Islet of Langerhans (tissue), 1 donor: ENCODE results near the gene TBC1D20.
"Not testable (repeated sequence)": the region's sequence is repeated elsewhere in the genome, so short reads cannot be mapped to it uniquely, and the experiment has no call there.

Source experiments
- FAIRE-seq: peaks from one replicate; lab custom pipeline; 2011; peaks lifted over from hg19 to GRCh38; lab: Jason Lieb, UNC

TBC1D20 gene

GRCh38 chr20:475463-476357 is 13.4 kb upstream of the TBC1D20 start:
- FAIRE-seq: no peak

DNA sequence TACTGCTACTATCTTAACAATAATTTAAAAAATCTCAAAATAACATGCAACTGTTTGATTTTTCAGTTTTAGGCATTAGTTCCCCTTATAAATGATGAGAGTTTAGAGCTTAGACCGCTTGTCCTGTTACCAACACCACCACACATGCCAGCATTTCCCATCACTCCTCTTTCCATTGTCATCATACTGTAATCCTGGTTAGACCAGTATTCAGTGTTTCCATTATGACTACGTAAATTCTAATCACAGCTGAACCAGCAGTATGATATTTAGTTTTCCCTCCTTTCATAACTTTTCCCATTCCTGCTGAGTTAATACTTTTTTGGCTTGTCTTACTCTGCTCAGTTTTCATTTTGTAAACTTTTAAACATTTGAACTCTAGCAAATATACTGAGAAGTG is 12.2 kb upstream of the TBC1D20 start:
- FAIRE-seq: no peak

- no peak for FAIRE-seq
Measured at GRCh38 chr20:472889-473292, 10.6 kb upstream of the TBC1D20 start.

DNA sequence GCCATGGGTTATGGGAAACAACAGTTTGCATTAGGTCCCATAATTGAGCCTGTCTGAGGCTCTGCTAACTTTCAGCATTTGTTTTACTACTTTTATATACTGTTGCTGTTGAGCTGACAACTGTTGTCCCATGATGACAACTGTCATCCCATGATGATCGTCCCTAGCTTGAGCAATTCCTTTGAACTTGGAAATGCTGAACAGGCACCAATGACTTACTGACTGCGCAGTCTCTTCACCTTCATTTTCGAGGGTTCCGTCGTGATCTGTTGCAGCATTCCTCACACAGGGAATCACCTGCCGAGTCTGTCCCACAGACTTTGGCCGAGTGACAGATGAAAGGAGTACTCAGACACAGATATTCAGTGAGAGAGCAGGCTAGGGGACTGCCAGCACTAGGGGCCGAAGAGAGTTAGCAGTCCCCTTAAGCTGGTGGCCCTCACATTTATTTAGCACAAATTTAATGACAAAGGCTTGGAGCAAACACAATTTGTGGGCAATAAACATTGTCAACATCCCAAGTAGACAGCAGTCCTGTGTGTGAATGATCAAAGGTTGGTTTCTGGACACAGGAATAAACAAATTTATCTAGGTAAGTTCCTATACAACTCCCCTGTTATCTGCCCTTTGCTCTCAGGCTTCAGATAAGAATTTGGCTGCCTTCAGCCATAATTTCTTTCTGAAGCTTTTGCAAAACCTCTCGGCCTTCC is 10.0 kb upstream of the TBC1D20 start:
- no peak for FAIRE-seq

DNA sequence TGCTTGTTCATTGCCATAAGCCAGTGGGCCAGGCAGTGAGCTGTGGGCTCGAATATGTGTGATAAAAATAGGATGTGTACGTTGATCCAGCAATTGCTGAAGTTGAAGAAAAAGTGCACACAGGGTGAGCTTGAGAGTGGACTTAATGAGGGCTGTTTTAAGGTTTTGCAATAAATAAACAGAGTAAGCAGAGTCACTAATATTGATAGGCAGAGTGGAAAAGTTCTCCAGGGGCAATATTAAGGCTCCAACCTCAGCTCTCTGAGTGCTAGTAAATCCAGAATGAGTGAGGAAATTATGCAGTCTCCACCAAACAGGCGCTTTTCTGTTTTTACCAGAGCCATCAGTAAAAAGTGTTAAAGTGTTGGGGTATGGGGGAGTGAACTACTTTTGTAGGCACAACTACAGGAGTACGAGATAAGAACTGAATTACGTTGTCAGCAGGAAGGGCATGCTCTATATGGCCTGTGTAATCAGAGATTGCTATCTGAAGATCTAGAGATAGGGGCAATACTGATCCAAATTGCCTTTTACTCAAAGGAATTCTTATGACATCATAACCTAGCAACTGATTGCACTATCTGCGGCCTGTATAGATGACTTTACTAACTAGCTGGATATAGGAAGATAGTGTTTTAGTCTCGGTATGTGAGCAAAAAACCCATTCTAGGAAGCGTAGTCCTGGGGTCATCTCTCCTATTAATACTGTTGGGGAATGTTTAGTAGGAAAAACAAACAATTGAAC is 7.6 kb upstream of the TBC1D20 start:
- no peak for FAIRE-seq

DNA sequence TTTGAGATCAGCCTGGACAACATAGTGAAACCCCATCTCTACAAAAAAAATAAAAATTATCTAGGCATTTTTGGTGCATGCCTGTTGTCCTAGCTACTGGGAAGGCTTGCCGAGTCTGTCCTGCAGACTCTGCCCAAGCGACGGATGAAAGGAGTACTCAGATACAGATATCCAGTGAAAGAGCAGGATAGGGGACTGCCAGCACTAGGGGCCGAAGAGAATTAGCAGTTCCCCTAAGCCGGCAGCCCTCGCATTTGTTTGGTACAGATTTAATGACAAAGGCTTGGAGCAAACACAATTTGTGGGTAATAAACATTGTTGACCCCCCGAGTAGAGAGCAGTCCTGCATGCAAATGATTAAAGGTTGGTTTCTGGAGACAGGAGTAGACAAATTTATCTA is 5.4 kb upstream of the TBC1D20 start:
- FAIRE-seq: no peak

- FAIRE-seq: no peak
Measured at GRCh38 chr20:461254-462198, 807 bp downstream of the TBC1D20 start.

GRCh38 chr20:460707-461106 is 1.6 kb downstream of the TBC1D20 start:
- no peak for FAIRE-seq

- FAIRE-seq: no peak
Measured at GRCh38 chr20:460180-460579, 2.2 kb downstream of the TBC1D20 start.

DNA sequence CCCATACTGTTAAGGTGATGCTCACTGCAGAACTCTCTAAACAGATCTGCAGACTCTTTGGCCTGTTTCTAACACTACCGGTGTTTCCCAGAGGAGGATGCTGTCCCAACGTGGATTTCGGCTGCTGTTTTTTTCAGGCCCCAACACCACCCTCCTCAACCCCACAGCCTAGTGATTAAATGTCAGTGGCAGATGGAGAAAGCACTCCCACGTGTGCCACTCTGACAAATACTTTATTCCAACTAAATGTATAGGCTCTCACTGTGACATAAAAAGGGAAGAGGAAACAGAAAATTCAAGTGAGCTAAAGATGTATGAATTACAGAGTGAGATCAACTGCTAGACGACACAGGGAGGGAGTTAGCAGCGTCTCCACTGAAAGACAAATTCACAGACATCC is 3.6 kb downstream of the TBC1D20 start:
- no peak for FAIRE-seq

- FAIRE-seq: peak; percentile 73
Measured at GRCh38 chr20:454951-455350, 7.4 kb downstream of the TBC1D20 start.

DNA sequence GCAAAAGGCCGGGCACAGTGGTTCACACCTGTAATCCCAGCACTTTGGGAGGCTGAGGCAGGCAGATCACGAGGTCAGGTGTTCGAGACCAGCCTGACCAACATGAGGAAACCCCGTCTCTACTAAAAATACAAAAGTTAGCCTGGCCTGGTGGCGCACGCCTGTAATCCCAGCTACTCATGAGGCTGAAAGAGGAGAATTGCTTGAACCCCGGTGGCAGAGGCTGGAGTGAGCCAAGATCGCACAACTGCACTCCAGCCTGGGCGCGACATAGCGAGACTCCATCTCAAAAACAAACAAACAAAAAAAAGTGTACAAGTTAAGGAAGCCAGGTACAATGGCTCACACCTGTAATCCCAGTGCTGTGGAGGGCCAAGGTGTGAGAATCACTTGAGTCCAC is 10.3 kb downstream of the TBC1D20 start:
- not testable (repeated sequence) for FAIRE-seq

DNA sequence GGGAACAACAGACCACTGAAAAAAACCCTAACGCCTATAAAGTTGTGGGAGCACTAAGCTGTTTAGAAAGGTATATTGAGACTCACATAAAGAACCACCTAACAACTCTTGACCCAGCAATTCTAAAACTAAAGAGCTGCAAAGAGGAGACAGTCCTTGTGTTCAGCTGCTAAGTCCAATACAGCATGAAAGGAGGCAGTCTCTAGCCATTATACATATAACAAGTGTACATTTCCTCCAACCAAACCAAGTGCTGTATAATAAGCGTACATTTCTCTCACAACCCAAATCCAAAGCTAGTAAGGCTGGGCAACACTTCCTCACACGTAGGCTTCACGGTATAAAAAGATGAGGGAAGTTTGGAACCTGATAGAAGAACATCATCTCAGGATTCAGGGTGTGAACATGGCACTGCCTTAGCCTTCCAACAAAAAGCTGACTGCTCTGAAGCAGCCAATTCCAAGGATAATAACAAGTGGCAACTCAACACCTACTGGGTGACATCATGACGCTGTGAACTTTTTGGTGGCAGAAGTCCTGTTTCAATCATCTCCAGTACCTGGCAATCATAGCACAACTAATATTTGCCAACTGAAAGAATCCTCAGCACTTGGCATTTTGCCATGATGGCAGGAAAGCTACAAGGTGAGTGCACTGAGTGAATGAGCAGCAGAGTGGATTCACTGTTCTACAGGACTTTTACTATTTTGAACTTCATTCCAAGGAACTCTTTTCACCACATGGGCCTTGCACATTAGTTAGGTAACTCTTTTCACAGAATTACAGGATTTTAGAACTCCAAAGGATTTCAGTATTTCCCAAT is 16.6 kb downstream of the TBC1D20 start:
- no peak for FAIRE-seq

- FAIRE-seq: no peak
Measured at GRCh38 chr20:444862-445426, 17.4 kb downstream of the TBC1D20 start.

- FAIRE-seq: no peak
Measured at GRCh38 chr20:444117-444516, 18.2 kb downstream of the TBC1D20 start.

DNA sequence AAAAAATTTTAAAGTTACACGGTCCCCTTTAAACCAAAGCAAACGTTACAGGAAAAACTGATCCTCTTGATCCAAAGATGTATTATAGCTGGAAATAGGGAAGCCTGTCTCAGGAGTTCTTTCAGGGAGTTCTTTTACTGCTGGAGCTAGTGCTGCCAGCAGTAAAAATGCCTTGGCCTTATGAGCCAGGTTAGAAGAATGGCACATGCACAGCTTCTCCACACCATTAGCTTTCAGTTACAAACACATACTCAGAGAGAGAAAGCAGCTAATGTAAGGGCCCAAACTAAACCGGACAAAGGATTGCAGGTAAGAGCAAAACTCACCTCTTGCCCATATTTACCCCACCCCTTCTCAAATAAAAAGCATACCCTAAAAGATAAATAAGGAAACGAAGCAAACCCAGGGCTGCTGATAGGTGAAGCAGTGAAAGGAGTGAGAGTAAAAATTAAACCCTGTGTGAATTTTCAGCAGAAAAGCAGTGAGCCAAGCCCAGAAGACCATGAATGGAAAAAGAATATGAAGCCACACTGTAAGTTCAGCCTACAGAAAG is 19.0 kb downstream of the TBC1D20 start:
- FAIRE-seq: no peak

DNA sequence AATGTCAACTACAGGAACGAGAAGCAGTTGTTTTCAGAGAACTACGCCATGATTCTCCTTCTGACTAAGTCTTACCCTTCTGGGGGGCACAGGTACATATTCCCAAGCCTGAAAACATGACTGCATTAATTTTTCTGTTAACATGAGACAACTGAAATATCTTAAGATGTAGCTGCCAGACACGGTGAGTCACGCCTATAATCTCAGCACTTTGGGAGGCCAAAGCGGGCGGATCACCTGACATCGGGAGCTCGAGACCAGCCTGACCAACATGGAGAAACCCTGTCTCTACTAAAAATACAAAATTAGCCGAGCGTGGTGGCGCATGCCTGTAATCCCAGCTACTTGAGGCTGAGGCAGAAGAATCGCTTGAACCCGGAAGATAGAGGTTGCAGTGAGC is 21.7 kb downstream of the TBC1D20 start:
- FAIRE-seq: no peak

GRCh38 chr20:440148-440547 is 22.2 kb downstream of the TBC1D20 start:
- FAIRE-seq: no peak

GRCh38 chr20:438571-439469 is 23.5 kb downstream of the TBC1D20 start:
- FAIRE-seq: no peak
